HepG2 (cell line): Measurements from ENCODE around the gene NDUFB3. TPM values are rescaled to one million over a fixed set of nuclear protein-coding genes. Genes with fewer than 3 reads are reported as not detected.

ENCODE experiments used
- ATAC-seq: fragments of 200-7000 bp; cut with Tn5 transposase; 3 replicates; pipeline ENCODE4 v1.9.1; 2020; ENCODE audit warnings: mild to moderate bottlenecking, moderate library complexity
- BruUV-seq: library from RNA; stranded (reverse); fragments of 400-500 nt; replicated peaks from 2 replicates; lab custom pipeline; 2021; lab: Mats Ljungman, UMichigan
- CTCF ChIA-PET: fragments of 300-600 bp; formaldehyde crosslinking; extraction: SDS; loops from one replicate; lab custom pipeline; 2021; ENCODE audit warnings: low total read pairs, inconsistent platforms, low intra/inter-chr PET ratio; lab: Yijun Ruan, JAX
- POLR2A ChIA-PET: fragments of 350-600 bp; sonication (Branson Sonifier 250); formaldehyde crosslinking; loops from one replicate; lab custom pipeline; 2020; ENCODE audit warnings: antibody characterized with exemption, inconsistent platforms; lab: Yijun Ruan, JAX
- DNase-seq: peaks from one replicate; pipeline ENCODE4 v3.0.0-alpha.2; 2015; ENCODE audit warnings: low spot score
- FAIRE-seq: peaks from 3 replicates; lab custom pipeline; 2011; peaks lifted over from hg19 to GRCh38; lab: Jason Lieb, UNC
- H2AFZ ChIP-seq: one replicate; pipeline ENCODE4 v1.6.1; 2011; ENCODE audit warnings: low read length, inconsistent platforms
- H3K27ac ChIP-seq: fragments of 300-600 bp; 3 replicates; pipeline ENCODE4 v1.8.0; 2011; ENCODE audit warnings: mixed run types, mild to moderate bottlenecking, mixed read lengths, low read length, inconsistent platforms; ENCODE audit not compliant: insufficient read depth; ENCODE audit errors: extremely low read length
- H3K27me3 ChIP-seq, 2 experiments: fragments of 200-600 bp in 1 of 2; 2 replicates in 1 of 2; 3 replicates in 1 of 2; pipeline versions ENCODE4 v1.6.0 to v1.8.0; 2011; ENCODE audit warnings: low read length in 2 of 2, mild to moderate bottlenecking in 2 of 2, moderate library complexity in 2 of 2, inconsistent platforms in 1 of 2; ENCODE audit not compliant: insufficient read depth in 2 of 2, control insufficient read depth in 1 of 2
- H3K36me3 ChIP-seq, 2 experiments: fragments of 200-600 bp in 1 of 2; replicated peaks in 1 of 2; 2 replicates in 1 of 2; 3 replicates in 1 of 2; pipeline versions ENCODE4 v1.5.1 to v1.8.0; 2011; ENCODE audit warnings: low read length in 2 of 2, inconsistent platforms in 1 of 2; ENCODE audit not compliant: insufficient read depth in 2 of 2, control insufficient read depth in 1 of 2
- H3K4me1 ChIP-seq: 2 replicates; pipeline ENCODE4 v1.5.1; 2012; ENCODE audit warnings: low read length, inconsistent platforms; ENCODE audit not compliant: insufficient read depth
- H3K4me2 ChIP-seq: 2 replicates; pipeline ENCODE4 v1.6.0; 2011; ENCODE audit warnings: low read depth, low read length, inconsistent platforms
- H3K4me3 ChIP-seq, 3 experiments: fragments of 200-600 bp in 1 of 3; sonication (generic), shearing (Covaris generic) in 1 of 3; replicated peaks in 1 of 3; 2 replicates each; pipeline ENCODE4 v1.5.1; 2011 to 2016; ENCODE audit warnings: low read length in 3 of 3, inconsistent platforms in 2 of 3, low read depth in 2 of 3, mild to moderate bottlenecking in 2 of 3, control low read depth in 1 of 3, mixed read lengths in 1 of 3; ENCODE audit not compliant: insufficient read depth in 1 of 3
- H3K79me2 ChIP-seq: one replicate; pipeline ENCODE4 v1.6.1; 2011; ENCODE audit warnings: low read length, inconsistent platforms; ENCODE audit not compliant: insufficient read depth
- H3K9ac ChIP-seq: 2 replicates; pipeline ENCODE4 v1.6.0; 2011; ENCODE audit warnings: mild to moderate bottlenecking, low read depth, low read length, inconsistent platforms; ENCODE audit not compliant: insufficient read depth
- H3K9me3 ChIP-seq: 2 replicates; pipeline ENCODE4 v1.5.1; 2012; ENCODE audit warnings: mild to moderate bottlenecking, low read length
- H4K20me1 ChIP-seq: 2 replicates; pipeline ENCODE4 v1.6.0; 2011; ENCODE audit warnings: inconsistent platforms, mild to moderate bottlenecking, low read length, moderate library complexity; ENCODE audit not compliant: insufficient read depth
- AHR ChIP-seq: IDR thresholded peaks from 2 replicates; pipeline ENCODE4 v1.6.1; 2018; ENCODE audit warnings: missing genetic modification reagents, missing compliant biosample characterization
- CBX2 ChIP-seq, 2 experiments: fragments of 200-600 bp in 1 of 2; sonication (generic); formaldehyde crosslinking in 1 of 2; IDR thresholded peaks; 2 replicates each; pipeline versions ENCODE4 v1.7.0 to v1.8.1; 2018 to 2022; ENCODE audit warnings: low read depth in 2 of 2, low read length in 1 of 2, mild to moderate bottlenecking in 1 of 2, missing genetic modification reagents in 1 of 2
- HOXA7 ChIP-seq: sonication (generic); formaldehyde crosslinking; IDR thresholded peaks from 2 replicates; pipeline ENCODE4 v1.8.1; 2022; ENCODE audit warnings: mild to moderate bottlenecking, missing genetic modification reagents, moderate library complexity
- SATB2 ChIP-seq: sonication (generic); formaldehyde crosslinking; IDR thresholded peaks from 2 replicates; pipeline ENCODE4 v1.5.0; 2020; ENCODE audit warnings: missing genetic modification reagents
- ZNF431 ChIP-seq: sonication (generic); formaldehyde crosslinking; IDR thresholded peaks from 2 replicates; pipeline ENCODE4 v1.9.0; 2022; ENCODE audit warnings: missing genetic modification reagents, low read depth, mild to moderate bottlenecking, borderline replicate concordance
- ZNF510 ChIP-seq: sonication (generic); formaldehyde crosslinking; IDR thresholded peaks from 2 replicates; pipeline ENCODE4 v1.4.0; 2020; ENCODE audit warnings: low read depth, mild to moderate bottlenecking, missing genetic modification reagents
- WGBS: methylation state at CpG from one replicate; pipeline ENCODE4 v1.1.6; 2017; ENCODE audit warnings: low lambda C conversion rate; 5-methylcytosine and 5-hydroxymethylcytosine counted together
- in situ Hi-C: cut with HindIII; loops from 2 replicates; pipeline ENCODE4 v1.10.0; 2017; ENCODE audit warnings: low pct_unique_long_range_greater_than_20kb; ENCODE audit not compliant: extremely low pct_ligation_motif_present
- intact Hi-C: fragments of 100-400 bp; cut with micrococcal nuclease; formaldehyde crosslinking; loops from one replicate; pipeline ENCODE4 v1.10.0; 2022; ENCODE audit not compliant: unreplicated experiment
- polyA plus RNA-seq, 8 experiments: library from polyadenylated mRNA; depleted of rRNA in 3 of 8; stranded (reverse) in 7 of 8; unstranded in 1 of 8; fragments of >200 nt; fragmentation: Illumina TruSeq in 4 of 8; extraction: Trizol in 4 of 8; gene quantifications; 2 replicates each; pipeline versions ENCODE4 v1.2.1 to v1.2.3, GENCODE V29; 2011 to 2016; ENCODE audit warnings: low read depth in 4 of 8, missing spikeins in 1 of 8, mixed read lengths in 1 of 8; ENCODE audit not compliant: insufficient read depth in 1 of 8
- total RNA-seq, 5 experiments: library from RNA; depleted of rRNA; stranded (reverse); fragments of >200 nt; fragmentation: Illumina TruSeq; extraction: Trizol; gene quantifications; 2 replicates each; pipeline ENCODE4 v1.2.3, GENCODE V29; 2016; ENCODE audit warnings: low read depth in 1 of 5
- TF ChIP-seq, protein P1 (sequence below): sonication (generic); formaldehyde crosslinking; IDR thresholded peaks from 2 replicates; pipeline ENCODE4 v1.4.0; 2020; ENCODE audit warnings: missing genetic modification reagents, borderline replicate concordance
- TF ChIP-seq, protein P2 (sequence below): sonication (generic); formaldehyde crosslinking; IDR thresholded peaks from 2 replicates; pipeline ENCODE4 v1.4.0; 2020; ENCODE audit warnings: missing genetic modification reagents

The NDUFB3 gene
- total and polyA plus RNA-seq, 2 of the 13 experiments (the other 11 are each of a cell fraction or from before 2014, with no cell fraction given): 50.7 to 159 TPM

- TF ChIP-seq CBX2 (IDR thresholded peaks at IDR 0.05; ENCODE audit: low read depth, low read length) (no peak), CBX2 (CRISPR knock-in tag; IDR thresholded peaks at IDR 0.05; ENCODE audit: low read depth) (no peak), HOXA7 (CRISPR knock-in tag) (no peak), ZNF431 (CRISPR knock-in tag) (no peak), ZNF510 (CRISPR knock-in tag) (no peak), AHR (CRISPR knock-in tag) (no peak), SATB2 (CRISPR knock-in tag) (no peak)
- TF ChIP-seq, protein P1, sequence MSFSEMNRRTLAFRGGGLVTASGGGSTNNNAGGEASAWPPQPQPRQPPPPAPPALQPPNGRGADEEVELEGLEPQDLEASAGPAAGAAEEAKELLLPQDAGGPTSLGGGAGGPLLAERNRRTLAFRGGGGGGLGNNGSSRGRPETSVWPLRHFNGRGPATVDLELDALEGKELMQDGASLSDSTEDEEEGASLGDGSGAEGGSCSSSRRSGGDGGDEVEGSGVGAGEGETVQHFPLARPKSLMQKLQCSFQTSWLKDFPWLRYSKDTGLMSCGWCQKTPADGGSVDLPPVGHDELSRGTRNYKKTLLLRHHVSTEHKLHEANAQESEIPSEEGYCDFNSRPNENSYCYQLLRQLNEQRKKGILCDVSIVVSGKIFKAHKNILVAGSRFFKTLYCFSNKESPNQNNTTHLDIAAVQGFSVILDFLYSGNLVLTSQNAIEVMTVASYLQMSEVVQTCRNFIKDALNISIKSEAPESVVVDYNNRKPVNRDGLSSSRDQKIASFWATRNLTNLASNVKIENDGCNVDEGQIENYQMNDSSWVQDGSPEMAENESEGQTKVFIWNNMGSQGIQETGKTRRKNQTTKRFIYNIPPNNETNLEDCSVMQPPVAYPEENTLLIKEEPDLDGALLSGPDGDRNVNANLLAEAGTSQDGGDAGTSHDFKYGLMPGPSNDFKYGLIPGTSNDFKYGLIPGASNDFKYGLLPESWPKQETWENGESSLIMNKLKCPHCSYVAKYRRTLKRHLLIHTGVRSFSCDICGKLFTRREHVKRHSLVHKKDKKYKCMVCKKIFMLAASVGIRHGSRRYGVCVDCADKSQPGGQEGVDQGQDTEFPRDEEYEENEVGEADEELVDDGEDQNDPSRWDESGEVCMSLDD (CRISPR knock-in tag): no peak
- TF ChIP-seq, protein P2, sequence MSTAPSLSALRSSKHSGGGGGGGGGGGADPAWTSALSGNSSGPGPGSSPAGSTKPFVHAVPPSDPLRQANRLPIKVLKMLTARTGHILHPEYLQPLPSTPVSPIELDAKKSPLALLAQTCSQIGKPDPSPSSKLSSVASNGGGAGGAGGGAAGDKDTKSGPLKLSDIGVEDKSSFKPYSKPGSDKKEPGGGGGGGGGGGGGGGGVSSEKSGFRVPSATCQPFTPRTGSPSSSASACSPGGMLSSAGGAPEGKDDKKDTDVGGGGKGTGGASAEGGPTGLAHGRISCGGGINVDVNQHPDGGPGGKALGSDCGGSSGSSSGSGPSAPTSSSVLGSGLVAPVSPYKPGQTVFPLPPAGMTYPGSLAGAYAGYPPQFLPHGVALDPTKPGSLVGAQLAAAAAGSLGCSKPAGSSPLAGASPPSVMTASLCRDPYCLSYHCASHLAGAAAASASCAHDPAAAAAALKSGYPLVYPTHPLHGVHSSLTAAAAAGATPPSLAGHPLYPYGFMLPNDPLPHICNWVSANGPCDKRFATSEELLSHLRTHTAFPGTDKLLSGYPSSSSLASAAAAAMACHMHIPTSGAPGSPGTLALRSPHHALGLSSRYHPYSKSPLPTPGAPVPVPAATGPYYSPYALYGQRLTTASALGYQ (CRISPR knock-in tag): no peak
- TF ChIP-seq, all 625 proteins: peak for 0
- BruUV-seq: no TSS peak
- no peaks in the 10 kb centered on the region for H4K20me1 ChIP-seq
- H3K79me2 ChIP-seq: peaks cover 63% of the 10 kb centered on the region
- H3K9ac ChIP-seq: no peak overlapping the region
- 90% methylated on average over 2 of the region's 2 CpGs for WGBS
- H3K4me3 ChIP-seq: no peak overlapping the region
- POLR2A ChIA-PET: interaction anchor here (1.1 kb wide), 1 partner anchor 80 kb away, joined by 3 read pairs; no protein-coding TSS in a partner anchor
- DNase-seq: no peak
- no peak overlapping the region for H3K27ac ChIP-seq
- no peak for FAIRE-seq
- ATAC-seq: no peak
- CTCF ChIA-PET: no interaction called here
- H3K4me2 ChIP-seq: no peak overlapping the region
- H3K9me3 ChIP-seq: no peaks in the 10 kb centered on the region
- H3K4me1 ChIP-seq: peaks cover 33% of the 10 kb centered on the region
- intact Hi-C loops (no loop called here), in situ Hi-C loops (loop anchor here (5.0 kb wide), 1 partner anchor 103 kb away; the partner anchor contains the start of gene ORC2)
- no peaks in the 10 kb centered on the region for H3K27me3 ChIP-seq
- H2AFZ ChIP-seq: no peak overlapping the region
- H3K36me3 ChIP-seq: peaks cover 0 to 10% of the 10 kb centered on the region in 2 experiments; a peak in 2 of 5 replicates
Observed at GRCh38 chr2:201064797-201065329, 6.9 kb upstream of the NDUFB3 start.
